Retinal pigment epithelial cell (primary cell): Measurements from ENCODE around the gene ZNF618.

ENCODE experiments used
- DNase-seq: peaks from one replicate; pipeline ENCODE4 v3.0.0-alpha.2; 2010; ENCODE audit warnings: low read depth
- H3K4me3 ChIP-seq: 2 replicates; pipeline ENCODE4 v1.5.1; 2011; ENCODE audit warnings: mild to moderate bottlenecking, low read length, control low read depth, moderate library complexity
- CTCF ChIP-seq: conservative IDR thresholded peaks from 2 replicates; pipeline ENCODE4 v1.5.1; 2011; ENCODE audit warnings: low read depth, low read length, control low read depth, inconsistent platforms

The ZNF618 gene

GRCh38 chr9:114089206-114089840 is 213.2 kb downstream of the ZNF618 start:
- no peak for TF ChIP-seq CTCF
- H3K4me3 ChIP-seq: no peak overlapping the region
- DNase-seq: no peak

- TF ChIP-seq CTCF: no peak
- DNase-seq: no peak
- H3K4me3 ChIP-seq: no peak overlapping the region
Observed at GRCh38 chr9:114090798-114091197, 214.7 kb downstream of the ZNF618 start.

GRCh38 chr9:114091711-114092110 is 215.6 kb downstream of the ZNF618 start:
- H3K4me3 ChIP-seq: no peak overlapping the region
- no peak for DNase-seq
- no peak for TF ChIP-seq CTCF

GRCh38 chr9:114092336-114092735 is 216.2 kb downstream of the ZNF618 start:
- TF ChIP-seq CTCF: no peak
- no peak for DNase-seq
- no peak overlapping the region for H3K4me3 ChIP-seq

- TF ChIP-seq CTCF: no peak
- no peak for DNase-seq
- H3K4me3 ChIP-seq: no peak overlapping the region
Observed at GRCh38 chr9:114093031-114093471, 216.9 kb downstream of the ZNF618 start.

- no peak for TF ChIP-seq CTCF
- H3K4me3 ChIP-seq: no peak overlapping the region
- no peak for DNase-seq
Observed at GRCh38 chr9:114093761-114094505, 217.8 kb downstream of the ZNF618 start.

GRCh38 chr9:114094971-114095370 is 218.9 kb downstream of the ZNF618 start:
- no peak for TF ChIP-seq CTCF
- H3K4me3 ChIP-seq: no peak overlapping the region
- DNase-seq: no peak
